Liver (tissue), 9 donors: ENCODE results near the gene MRAP2. TPM values are rescaled to one million over a fixed set of nuclear protein-coding genes. Genes with fewer than 3 reads are reported as not detected.

ENCODE experiments used
- DNase-seq: peaks from one replicate; pipeline ENCODE4 v3.0.0-alpha.2; 2017; ENCODE audit warnings: low spot score
- H3K27ac ChIP-seq, 2 donors: one replicate each; pipeline ENCODE4 v1.7.0; 2013; ENCODE audit warnings: inconsistent platforms in 2 of 2, low read length in 2 of 2, control low read depth in 1 of 2, low read depth in 1 of 2, mild to moderate bottlenecking in 1 of 2
- H3K27me3 ChIP-seq, 4 donors: one replicate each; pipeline versions ENCODE4 v1.6.1 to v1.7.0; 2013; ENCODE audit warnings: low read length in 3 of 4, inconsistent platforms in 1 of 4, mild to moderate bottlenecking in 1 of 4, moderate library complexity in 1 of 4; ENCODE audit not compliant: control insufficient read depth in 4 of 4, insufficient read depth in 4 of 4
- H3K36me3 ChIP-seq, 4 donors: one replicate each; pipeline versions ENCODE4 v1.6.1 to v1.7.0; 2013; ENCODE audit warnings: low read length in 3 of 4, mild to moderate bottlenecking in 3 of 4, low read depth in 1 of 4, moderate library complexity in 1 of 4; ENCODE audit not compliant: control insufficient read depth in 4 of 4, insufficient read depth in 3 of 4
- H3K4me1 ChIP-seq, 4 donors: one replicate each; pipeline versions ENCODE4 v1.6.1 to v1.7.0; 2013; ENCODE audit warnings: low read length in 3 of 4, mild to moderate bottlenecking in 3 of 4, moderate library complexity in 1 of 4; ENCODE audit not compliant: control insufficient read depth in 4 of 4, insufficient read depth in 4 of 4
- H3K4me3 ChIP-seq, 3 donors: one replicate each; pipeline versions ENCODE4 v1.6.1 to v1.7.0; 2013; ENCODE audit warnings: low read length in 3 of 3, control low read depth in 1 of 3, low read depth in 1 of 3, mild to moderate bottlenecking in 1 of 3
- H3K9ac ChIP-seq, 2 donors: one replicate each; pipeline ENCODE4 v1.7.0; 2013; ENCODE audit warnings: low read length in 2 of 2, mild to moderate bottlenecking in 2 of 2, moderate library complexity in 2 of 2, control low read depth in 1 of 2, low read depth in 1 of 2
- H3K9me3 ChIP-seq, 4 donors: one replicate each; pipeline versions ENCODE4 v1.6.1 to v1.7.0; 2013; ENCODE audit warnings: low read length in 3 of 4; ENCODE audit not compliant: control insufficient read depth in 4 of 4
- EGR1 ChIP-seq, 2 donors: IDR thresholded peaks; 2 replicates each; pipeline ENCODE4 v1.6.1; 2016 to 2018; ENCODE audit warnings: antibody characterized with exemption in 2 of 2, low read depth in 2 of 2
- FOXA1 ChIP-seq: IDR thresholded peaks from 2 replicates; pipeline ENCODE4 v1.6.1; 2016; ENCODE audit warnings: antibody characterized with exemption
- FOXA2 ChIP-seq: IDR thresholded peaks from 2 replicates; pipeline ENCODE4 v1.6.1; 2016; ENCODE audit warnings: antibody characterized with exemption
- GABPA ChIP-seq, 2 donors: IDR thresholded peaks in 1 of 2; conservative IDR thresholded peaks in 1 of 2; 2 replicates each; pipeline ENCODE4 v1.6.1; 2016; ENCODE audit warnings: antibody characterized with exemption in 2 of 2, mild to moderate bottlenecking in 1 of 2, moderate library complexity in 1 of 2
- HNF4A ChIP-seq, 2 donors: conservative IDR thresholded peaks; 2 replicates each; pipeline ENCODE4 v1.6.1; 2016; ENCODE audit warnings: antibody characterized with exemption in 2 of 2, mild to moderate bottlenecking in 2 of 2
- HNF4G ChIP-seq: IDR thresholded peaks from 2 replicates; pipeline ENCODE4 v1.6.1; 2016; ENCODE audit warnings: antibody characterized with exemption
- JUND ChIP-seq, 2 donors: IDR thresholded peaks; 2 replicates each; pipeline ENCODE4 v1.6.1; 2016; ENCODE audit warnings: antibody characterized with exemption in 2 of 2
- NR2F2 ChIP-seq: IDR thresholded peaks from 2 replicates; pipeline ENCODE4 v1.6.1; 2016; ENCODE audit warnings: antibody characterized with exemption
- RAD21 ChIP-seq, 2 donors: IDR thresholded peaks; 2 replicates each; pipeline ENCODE4 v1.6.1; 2016; ENCODE audit warnings: antibody characterized with exemption in 2 of 2, mild to moderate bottlenecking in 2 of 2
- RXRA ChIP-seq, 2 donors: IDR thresholded peaks; 2 replicates each; pipeline ENCODE4 v1.6.1; 2017 to 2018; ENCODE audit warnings: antibody characterized with exemption in 2 of 2, mild to moderate bottlenecking in 1 of 2
- SP1 ChIP-seq: IDR thresholded peaks from 2 replicates; pipeline ENCODE4 v1.6.1; 2018; ENCODE audit warnings: antibody characterized with exemption, mild to moderate bottlenecking
- TAF1 ChIP-seq: conservative IDR thresholded peaks from 2 replicates; pipeline ENCODE4 v1.6.1; 2016; ENCODE audit warnings: antibody characterized with exemption, mild to moderate bottlenecking
- YY1 ChIP-seq: IDR thresholded peaks from 2 replicates; pipeline ENCODE4 v1.6.1; 2016; ENCODE audit warnings: antibody characterized with exemption, mild to moderate bottlenecking
- WGBS: extraction: QIAGEN DNeasy Blood & Tissue Kit; methylation state at CpG from one replicate; pipeline ENCODE4 v1.1.7; 2013; 5-methylcytosine and 5-hydroxymethylcytosine counted together
- polyA plus RNA-seq, 2 donors: library from polyadenylated mRNA; stranded (reverse) in 1 of 2; unstranded in 1 of 2; fragments of 200-250 nt in 1 of 2; fragments of >200 nt in 1 of 2; fragmentation: Nextera tagmentation in 1 of 2; extraction: Ambion mirVana in 1 of 2; gene quantifications; one replicate each; pipeline versions ENCODE4 v1.2.1 to v1.2.3, GENCODE V29; 2013 to 2015
- total RNA-seq, 2 donors: library from RNA; depleted of rRNA; stranded (reverse); fragments of >200 nt; gene quantifications; one replicate each; pipeline ENCODE4 v1.2.3, GENCODE V29; 2014
- TF ChIP-seq, protein P1 (sequence below): IDR thresholded peaks from 2 replicates; pipeline ENCODE4 v1.6.1; 2016; ENCODE audit warnings: antibody characterized with exemption, mild to moderate bottlenecking
- TF ChIP-seq, protein P2 (sequence below): IDR thresholded peaks from 2 replicates; pipeline ENCODE4 v1.6.1; 2016; ENCODE audit warnings: antibody characterized with exemption
- TF ChIP-seq, protein P3 (sequence below): IDR thresholded peaks from 2 replicates; pipeline ENCODE4 v1.6.1; 2016; ENCODE audit warnings: antibody characterized with exemption
- TF ChIP-seq, protein P4 (sequence below): fragments of 150-350 bp; IDR thresholded peaks from 2 replicates; pipeline ENCODE4 v1.5.1; 2017; ENCODE audit warnings: improper control_type of control experiment, low read depth, low read length; ENCODE audit not compliant: missing input control
- TF ChIP-seq, protein P5 (sequence below): IDR thresholded peaks from 2 replicates; pipeline ENCODE4 v1.6.1; 2016; ENCODE audit warnings: antibody characterized with exemption
- donor health status: healthy.
- donor health status: healthy.
- donor health status: healthy.
- donor health status: healthy.
- donor health status: healthy.

MRAP2 gene
- total and polyA plus RNA-seq, 4 donors = 0.05 to 0.51 (median 0.08) TPM; not detected in 1

DNA sequence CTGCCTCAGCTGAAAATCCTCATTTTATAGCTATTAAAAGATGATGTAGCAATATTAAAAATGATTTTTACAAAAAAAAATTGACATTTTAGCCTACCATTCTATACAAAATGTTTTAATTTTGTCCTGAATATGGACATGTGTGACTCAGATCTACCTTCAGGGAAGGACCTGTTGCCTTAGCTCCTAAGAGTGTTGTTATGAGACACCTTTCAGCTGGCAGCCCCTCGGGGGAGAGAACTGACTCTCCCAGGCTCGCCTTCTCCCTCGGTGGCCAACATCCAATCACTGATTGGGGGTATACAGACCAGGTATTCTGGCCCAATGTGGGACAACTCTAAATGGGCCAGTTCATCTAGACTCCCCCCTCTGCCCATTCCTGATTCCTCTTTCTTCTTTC is 32.5 kb upstream of the MRAP2 start:
- no peaks in the 10 kb centered on the region for H3K4me1 ChIP-seq
- H3K27ac ChIP-seq = no peak overlapping the region
- TF ChIP-seq FOXA1 (no peak), SP1 (no peak), GABPA (IDR thresholded peaks at IDR 0.05 in 1 of 2, conservative IDR thresholded peaks at IDR 0.05 in 1 of 2) (no peak), TAF1 (no peak), RAD21 (IDR thresholded peaks at IDR 0.05) (no peak), HNF4G (no peak), NR2F2 (no peak), RXRA (IDR thresholded peaks at IDR 0.05) (no peak), FOXA2 (no peak), YY1 (no peak), EGR1 (IDR thresholded peaks at IDR 0.05; ENCODE audit: low read depth in 2 of 2) (no peak), HNF4A (conservative IDR thresholded peaks at IDR 0.05) (no peak), JUND (IDR thresholded peaks at IDR 0.05) (no peak)
- TF ChIP-seq, protein P1, sequence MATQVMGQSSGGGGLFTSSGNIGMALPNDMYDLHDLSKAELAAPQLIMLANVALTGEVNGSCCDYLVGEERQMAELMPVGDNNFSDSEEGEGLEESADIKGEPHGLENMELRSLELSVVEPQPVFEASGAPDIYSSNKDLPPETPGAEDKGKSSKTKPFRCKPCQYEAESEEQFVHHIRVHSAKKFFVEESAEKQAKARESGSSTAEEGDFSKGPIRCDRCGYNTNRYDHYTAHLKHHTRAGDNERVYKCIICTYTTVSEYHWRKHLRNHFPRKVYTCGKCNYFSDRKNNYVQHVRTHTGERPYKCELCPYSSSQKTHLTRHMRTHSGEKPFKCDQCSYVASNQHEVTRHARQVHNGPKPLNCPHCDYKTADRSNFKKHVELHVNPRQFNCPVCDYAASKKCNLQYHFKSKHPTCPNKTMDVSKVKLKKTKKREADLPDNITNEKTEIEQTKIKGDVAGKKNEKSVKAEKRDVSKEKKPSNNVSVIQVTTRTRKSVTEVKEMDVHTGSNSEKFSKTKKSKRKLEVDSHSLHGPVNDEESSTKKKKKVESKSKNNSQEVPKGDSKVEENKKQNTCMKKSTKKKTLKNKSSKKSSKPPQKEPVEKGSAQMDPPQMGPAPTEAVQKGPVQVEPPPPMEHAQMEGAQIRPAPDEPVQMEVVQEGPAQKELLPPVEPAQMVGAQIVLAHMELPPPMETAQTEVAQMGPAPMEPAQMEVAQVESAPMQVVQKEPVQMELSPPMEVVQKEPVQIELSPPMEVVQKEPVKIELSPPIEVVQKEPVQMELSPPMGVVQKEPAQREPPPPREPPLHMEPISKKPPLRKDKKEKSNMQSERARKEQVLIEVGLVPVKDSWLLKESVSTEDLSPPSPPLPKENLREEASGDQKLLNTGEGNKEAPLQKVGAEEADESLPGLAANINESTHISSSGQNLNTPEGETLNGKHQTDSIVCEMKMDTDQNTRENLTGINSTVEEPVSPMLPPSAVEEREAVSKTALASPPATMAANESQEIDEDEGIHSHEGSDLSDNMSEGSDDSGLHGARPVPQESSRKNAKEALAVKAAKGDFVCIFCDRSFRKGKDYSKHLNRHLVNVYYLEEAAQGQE = no peak
- TF ChIP-seq, protein P2, sequence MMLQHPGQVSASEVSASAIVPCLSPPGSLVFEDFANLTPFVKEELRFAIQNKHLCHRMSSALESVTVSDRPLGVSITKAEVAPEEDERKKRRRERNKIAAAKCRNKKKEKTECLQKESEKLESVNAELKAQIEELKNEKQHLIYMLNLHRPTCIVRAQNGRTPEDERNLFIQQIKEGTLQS = no peak
- TF ChIP-seq, protein P3, sequence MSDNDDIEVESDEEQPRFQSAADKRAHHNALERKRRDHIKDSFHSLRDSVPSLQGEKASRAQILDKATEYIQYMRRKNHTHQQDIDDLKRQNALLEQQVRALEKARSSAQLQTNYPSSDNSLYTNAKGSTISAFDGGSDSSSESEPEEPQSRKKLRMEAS = no peak
- TF ChIP-seq, protein P4, sequence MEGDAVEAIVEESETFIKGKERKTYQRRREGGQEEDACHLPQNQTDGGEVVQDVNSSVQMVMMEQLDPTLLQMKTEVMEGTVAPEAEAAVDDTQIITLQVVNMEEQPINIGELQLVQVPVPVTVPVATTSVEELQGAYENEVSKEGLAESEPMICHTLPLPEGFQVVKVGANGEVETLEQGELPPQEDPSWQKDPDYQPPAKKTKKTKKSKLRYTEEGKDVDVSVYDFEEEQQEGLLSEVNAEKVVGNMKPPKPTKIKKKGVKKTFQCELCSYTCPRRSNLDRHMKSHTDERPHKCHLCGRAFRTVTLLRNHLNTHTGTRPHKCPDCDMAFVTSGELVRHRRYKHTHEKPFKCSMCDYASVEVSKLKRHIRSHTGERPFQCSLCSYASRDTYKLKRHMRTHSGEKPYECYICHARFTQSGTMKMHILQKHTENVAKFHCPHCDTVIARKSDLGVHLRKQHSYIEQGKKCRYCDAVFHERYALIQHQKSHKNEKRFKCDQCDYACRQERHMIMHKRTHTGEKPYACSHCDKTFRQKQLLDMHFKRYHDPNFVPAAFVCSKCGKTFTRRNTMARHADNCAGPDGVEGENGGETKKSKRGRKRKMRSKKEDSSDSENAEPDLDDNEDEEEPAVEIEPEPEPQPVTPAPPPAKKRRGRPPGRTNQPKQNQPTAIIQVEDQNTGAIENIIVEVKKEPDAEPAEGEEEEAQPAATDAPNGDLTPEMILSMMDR = no peak
- TF ChIP-seq, protein P5, sequence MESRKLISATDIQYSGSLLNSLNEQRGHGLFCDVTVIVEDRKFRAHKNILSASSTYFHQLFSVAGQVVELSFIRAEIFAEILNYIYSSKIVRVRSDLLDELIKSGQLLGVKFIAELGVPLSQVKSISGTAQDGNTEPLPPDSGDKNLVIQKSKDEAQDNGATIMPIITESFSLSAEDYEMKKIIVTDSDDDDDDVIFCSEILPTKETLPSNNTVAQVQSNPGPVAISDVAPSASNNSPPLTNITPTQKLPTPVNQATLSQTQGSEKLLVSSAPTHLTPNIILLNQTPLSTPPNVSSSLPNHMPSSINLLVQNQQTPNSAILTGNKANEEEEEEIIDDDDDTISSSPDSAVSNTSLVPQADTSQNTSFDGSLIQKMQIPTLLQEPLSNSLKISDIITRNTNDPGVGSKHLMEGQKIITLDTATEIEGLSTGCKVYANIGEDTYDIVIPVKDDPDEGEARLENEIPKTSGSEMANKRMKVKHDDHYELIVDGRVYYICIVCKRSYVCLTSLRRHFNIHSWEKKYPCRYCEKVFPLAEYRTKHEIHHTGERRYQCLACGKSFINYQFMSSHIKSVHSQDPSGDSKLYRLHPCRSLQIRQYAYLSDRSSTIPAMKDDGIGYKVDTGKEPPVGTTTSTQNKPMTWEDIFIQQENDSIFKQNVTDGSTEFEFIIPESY = no peak
- peaks cover 0 to 4% (median 0%) of the 10 kb centered on the region in 4 donors for H3K27me3 ChIP-seq
- DNase-seq = no peak
- H3K36me3 ChIP-seq = no peaks in the 10 kb centered on the region
- no peak overlapping the region for H3K9ac ChIP-seq
- H3K4me3 ChIP-seq = no peak overlapping the region
- no peaks in the 10 kb centered on the region for H3K9me3 ChIP-seq
- WGBS = 81% methylated on average over 3 of the region's 3 CpGs
